GM12892 (cell line): ENCODE results near the gene BICD2.

Source experiments
- POLR2A ChIP-seq: IDR thresholded peaks from 2 replicates; pipeline ENCODE4 v1.6.1; 2011; ENCODE audit warnings: low read depth, low read length, control low read depth
- POLR2AphosphoS5 ChIP-seq: IDR thresholded peaks from 2 replicates; pipeline ENCODE4 v1.6.1; 2011; ENCODE audit warnings: low read depth, low read length, control low read depth
- TAF1 ChIP-seq: IDR thresholded peaks from 2 replicates; pipeline ENCODE4 v1.6.1; 2011; ENCODE audit warnings: low read depth, mild to moderate bottlenecking, control low read depth, low read length, borderline replicate concordance

DNA sequence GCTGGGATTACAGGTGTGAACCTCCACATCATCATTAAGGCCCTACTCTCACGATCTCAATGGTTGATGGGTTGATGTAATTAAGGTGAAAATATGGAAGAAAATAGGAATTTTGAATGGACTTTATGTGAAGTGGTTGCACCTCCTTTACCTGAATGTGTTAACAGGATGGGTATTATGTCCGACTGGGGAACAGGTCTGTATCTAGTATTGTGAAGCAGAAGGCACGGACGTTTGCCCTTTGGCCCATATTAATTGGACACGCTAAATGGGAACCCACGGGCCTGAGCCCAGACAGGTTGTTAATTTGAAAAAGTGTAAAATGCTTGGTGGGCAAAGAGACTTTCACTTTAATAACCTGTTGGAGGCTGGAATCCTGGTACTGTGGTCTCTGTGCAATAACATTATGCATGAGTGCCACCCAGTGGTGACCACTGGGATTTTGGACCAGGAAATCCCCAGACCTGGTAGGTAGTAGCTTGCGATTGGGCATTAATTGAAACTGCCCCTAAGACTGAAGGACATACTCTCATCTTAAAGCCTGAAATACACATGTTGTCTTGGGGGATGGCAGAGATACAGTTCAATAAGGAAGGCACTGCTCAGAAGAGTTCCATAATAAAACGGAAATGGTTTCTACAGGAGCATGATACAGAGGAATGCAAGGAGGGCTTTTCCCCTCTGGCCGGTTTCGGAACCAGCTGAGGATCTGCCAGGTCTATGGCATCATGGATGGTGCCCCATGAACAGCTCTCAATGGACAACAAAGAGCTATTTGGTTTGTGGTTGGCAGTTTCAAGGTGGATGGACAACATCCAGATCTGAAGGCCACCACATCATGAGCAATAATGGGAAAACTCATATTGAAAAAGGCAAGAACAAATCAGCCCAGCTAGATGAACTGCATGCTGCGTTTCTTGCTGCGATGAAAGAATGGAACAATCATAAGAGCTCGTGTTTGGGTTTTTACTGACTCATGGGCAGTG is 26.2 kb upstream of the BICD2 start:
- TF ChIP-seq TAF1 (no peak), POLR2A (no peak), POLR2AphosphoS5 (no peak)
